HepG2 (cell line): ENCODE results near the gene CCR2. TPM values are rescaled to one million over a fixed set of nuclear protein-coding genes. Genes with fewer than 3 reads are reported as not detected.

Experiments
- ATAC-seq: fragments of 200-7000 bp; cut with Tn5 transposase; 3 replicates; pipeline ENCODE4 v1.9.1; 2020; ENCODE audit warnings: mild to moderate bottlenecking, moderate library complexity
- BruUV-seq: library from RNA; stranded (reverse); fragments of 400-500 nt; replicated peaks from 2 replicates; lab custom pipeline; 2021; lab: Mats Ljungman, UMichigan
- CTCF ChIA-PET: fragments of 300-600 bp; formaldehyde crosslinking; extraction: SDS; loops from one replicate; lab custom pipeline; 2021; ENCODE audit warnings: low total read pairs, inconsistent platforms, low intra/inter-chr PET ratio; lab: Yijun Ruan, JAX
- POLR2A ChIA-PET: fragments of 350-600 bp; sonication (Branson Sonifier 250); formaldehyde crosslinking; loops from one replicate; lab custom pipeline; 2020; ENCODE audit warnings: antibody characterized with exemption, inconsistent platforms; lab: Yijun Ruan, JAX
- DNase-seq: peaks from one replicate; pipeline ENCODE4 v3.0.0-alpha.2; 2015; ENCODE audit warnings: low spot score
- FAIRE-seq: peaks from 3 replicates; lab custom pipeline; 2011; peaks lifted over from hg19 to GRCh38; lab: Jason Lieb, UNC
- H2AFZ ChIP-seq: one replicate; pipeline ENCODE4 v1.6.1; 2011; ENCODE audit warnings: low read length, inconsistent platforms
- H3K27ac ChIP-seq: fragments of 300-600 bp; 3 replicates; pipeline ENCODE4 v1.8.0; 2011; ENCODE audit warnings: mixed run types, mild to moderate bottlenecking, mixed read lengths, low read length, inconsistent platforms; ENCODE audit not compliant: insufficient read depth; ENCODE audit errors: extremely low read length
- H3K27me3 ChIP-seq, 2 experiments: fragments of 200-600 bp in 1 of 2; 2 replicates in 1 of 2; 3 replicates in 1 of 2; pipeline versions ENCODE4 v1.6.0 to v1.8.0; 2011; ENCODE audit warnings: low read length in 2 of 2, mild to moderate bottlenecking in 2 of 2, moderate library complexity in 2 of 2, inconsistent platforms in 1 of 2; ENCODE audit not compliant: insufficient read depth in 2 of 2, control insufficient read depth in 1 of 2
- H3K36me3 ChIP-seq, 2 experiments: fragments of 200-600 bp in 1 of 2; replicated peaks in 1 of 2; 2 replicates in 1 of 2; 3 replicates in 1 of 2; pipeline versions ENCODE4 v1.5.1 to v1.8.0; 2011; ENCODE audit warnings: low read length in 2 of 2, inconsistent platforms in 1 of 2; ENCODE audit not compliant: insufficient read depth in 2 of 2, control insufficient read depth in 1 of 2
- H3K4me1 ChIP-seq: 2 replicates; pipeline ENCODE4 v1.5.1; 2012; ENCODE audit warnings: low read length, inconsistent platforms; ENCODE audit not compliant: insufficient read depth
- H3K4me2 ChIP-seq: 2 replicates; pipeline ENCODE4 v1.6.0; 2011; ENCODE audit warnings: low read depth, low read length, inconsistent platforms
- H3K4me3 ChIP-seq, 3 experiments: fragments of 200-600 bp in 1 of 3; sonication (generic), shearing (Covaris generic) in 1 of 3; replicated peaks in 1 of 3; 2 replicates each; pipeline ENCODE4 v1.5.1; 2011 to 2016; ENCODE audit warnings: low read length in 3 of 3, inconsistent platforms in 2 of 3, low read depth in 2 of 3, mild to moderate bottlenecking in 2 of 3, control low read depth in 1 of 3, mixed read lengths in 1 of 3; ENCODE audit not compliant: insufficient read depth in 1 of 3
- H3K79me2 ChIP-seq: one replicate; pipeline ENCODE4 v1.6.1; 2011; ENCODE audit warnings: low read length, inconsistent platforms; ENCODE audit not compliant: insufficient read depth
- H3K9ac ChIP-seq: 2 replicates; pipeline ENCODE4 v1.6.0; 2011; ENCODE audit warnings: mild to moderate bottlenecking, low read depth, low read length, inconsistent platforms; ENCODE audit not compliant: insufficient read depth
- H3K9me3 ChIP-seq: 2 replicates; pipeline ENCODE4 v1.5.1; 2012; ENCODE audit warnings: mild to moderate bottlenecking, low read length
- H4K20me1 ChIP-seq: 2 replicates; pipeline ENCODE4 v1.6.0; 2011; ENCODE audit warnings: inconsistent platforms, mild to moderate bottlenecking, low read length, moderate library complexity; ENCODE audit not compliant: insufficient read depth
- CAMTA2 ChIP-seq: sonication (generic); formaldehyde crosslinking; IDR thresholded peaks from 2 replicates; pipeline ENCODE4 v1.4.0; 2020; ENCODE audit warnings: mild to moderate bottlenecking, missing genetic modification reagents, borderline replicate concordance
- CREM ChIP-seq, 2 experiments: sonication (generic) in 1 of 2; formaldehyde crosslinking in 1 of 2; IDR thresholded peaks; 2 replicates each; pipeline versions ENCODE4 v1.4.0 to v1.6.1; 2016 to 2020; ENCODE audit warnings: antibody characterized with exemption in 1 of 2, mild to moderate bottlenecking in 1 of 2, missing genetic modification reagents in 1 of 2
- NFYC ChIP-seq: IDR thresholded peaks from 2 replicates; pipeline ENCODE4 v1.6.1; 2016; ENCODE audit warnings: missing genetic modification reagents, missing compliant biosample characterization
- SETDB1 ChIP-seq: sonication (generic); formaldehyde crosslinking; IDR thresholded peaks from 2 replicates; pipeline ENCODE4 v1.5.1; 2020; ENCODE audit warnings: missing genetic modification reagents, mild to moderate bottlenecking, borderline replicate concordance
- TOE1 ChIP-seq: sonication (generic); formaldehyde crosslinking; IDR thresholded peaks from 2 replicates; pipeline ENCODE4 v1.4.0; 2020; ENCODE audit warnings: mild to moderate bottlenecking, missing genetic modification reagents
- ZBTB42 ChIP-seq: sonication (generic); formaldehyde crosslinking; IDR thresholded peaks from 2 replicates; pipeline ENCODE4 v1.5.0; 2020; ENCODE audit warnings: mild to moderate bottlenecking, missing genetic modification reagents
- WGBS: methylation state at CpG from one replicate; pipeline ENCODE4 v1.1.6; 2017; ENCODE audit warnings: low lambda C conversion rate; 5-methylcytosine and 5-hydroxymethylcytosine counted together
- in situ Hi-C: cut with HindIII; loops from 2 replicates; pipeline ENCODE4 v1.10.0; 2017; ENCODE audit warnings: low pct_unique_long_range_greater_than_20kb; ENCODE audit not compliant: extremely low pct_ligation_motif_present
- intact Hi-C: fragments of 100-400 bp; cut with micrococcal nuclease; formaldehyde crosslinking; loops from one replicate; pipeline ENCODE4 v1.10.0; 2022; ENCODE audit not compliant: unreplicated experiment
- polyA plus RNA-seq, 8 experiments: library from polyadenylated mRNA; depleted of rRNA in 3 of 8; stranded (reverse) in 7 of 8; unstranded in 1 of 8; fragments of >200 nt; fragmentation: Illumina TruSeq in 4 of 8; extraction: Trizol in 4 of 8; gene quantifications; 2 replicates each; pipeline versions ENCODE4 v1.2.1 to v1.2.3, GENCODE V29; 2011 to 2016; ENCODE audit warnings: low read depth in 4 of 8, missing spikeins in 1 of 8, mixed read lengths in 1 of 8; ENCODE audit not compliant: insufficient read depth in 1 of 8
- total RNA-seq, 5 experiments: library from RNA; depleted of rRNA; stranded (reverse); fragments of >200 nt; fragmentation: Illumina TruSeq; extraction: Trizol; gene quantifications; 2 replicates each; pipeline ENCODE4 v1.2.3, GENCODE V29; 2016; ENCODE audit warnings: low read depth in 1 of 5
- TF ChIP-seq, protein P1 (sequence below), 2 experiments: IDR thresholded peaks; 2 replicates each; pipeline ENCODE4 v1.6.1; 2011 to 2012; ENCODE audit warnings: low read length in 2 of 2, borderline replicate concordance in 1 of 2, low read depth in 1 of 2, mild to moderate bottlenecking in 1 of 2, moderate library complexity in 1 of 2
- TF ChIP-seq, protein P2 (sequence below): sonication (generic); formaldehyde crosslinking; IDR thresholded peaks from 2 replicates; pipeline ENCODE4 v1.4.0; 2020; ENCODE audit warnings: missing genetic modification reagents

The CCR2 gene
- total and polyA plus RNA-seq, 2 of the 13 experiments (the other 11 are each of a cell fraction or from before 2014, with no cell fraction given), result not detected

DNA sequence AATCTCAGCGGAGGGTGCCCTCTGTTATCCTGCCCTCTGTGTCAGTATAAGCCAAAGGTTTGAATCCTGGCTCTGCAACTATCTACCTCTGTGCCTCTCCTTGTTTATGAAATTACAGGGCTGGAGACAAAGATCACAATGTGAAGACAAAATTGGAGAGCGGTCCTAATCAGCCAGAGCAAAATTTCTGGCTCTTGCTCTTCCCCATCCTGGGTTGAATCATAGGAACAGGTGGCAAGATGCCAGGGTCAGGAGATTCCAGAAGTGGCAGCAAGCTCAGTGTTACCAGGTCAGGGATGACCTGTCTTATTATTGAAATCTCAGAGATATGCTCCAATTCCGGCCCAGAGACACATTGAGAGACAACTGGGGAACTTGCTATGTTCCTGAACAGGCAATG lies 2.3 kb upstream of the CCR2 start (continued):
- no peak for TF ChIP-seq NFYC (CRISPR knock-in tag)
- TF ChIP-seq SETDB1 (CRISPR knock-in tag), result no peak
- no peak for TF ChIP-seq CAMTA2

DNA sequence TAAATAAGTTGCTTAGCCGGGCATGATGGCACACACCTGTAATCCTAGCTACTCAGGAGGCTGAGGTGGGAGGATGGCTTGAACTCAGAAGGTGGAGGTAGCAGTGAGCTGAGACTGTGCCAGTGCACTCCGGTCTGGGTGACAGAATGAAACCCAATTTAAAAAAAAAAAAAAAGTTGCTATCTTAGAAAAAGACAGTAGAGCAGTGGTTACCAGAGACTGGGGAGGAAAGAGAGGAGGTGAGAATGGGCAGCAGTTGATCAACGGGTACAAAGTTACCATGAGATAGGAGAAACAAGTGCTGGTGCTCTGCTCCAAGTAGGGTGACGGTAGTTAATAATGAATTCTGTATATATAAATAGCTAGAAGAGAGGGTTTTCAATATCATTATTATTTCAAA lies 821 bp upstream of the CCR2 start:
- Histone ChIP-seq H2AFZ (no peak overlapping the region), H3K27me3 (peaks cover 0 to 6% of the 10 kb centered on the region in 2 experiments; a peak in 2 of 5 replicates), H3K79me2 (no peaks in the 10 kb centered on the region), H3K4me3 (no peak overlapping the region), H3K4me1 (no peaks in the 10 kb centered on the region), H3K27ac (no peak overlapping the region), H3K9ac (no peak overlapping the region), H4K20me1 (no peaks in the 10 kb centered on the region), H3K4me2 (no peak overlapping the region), H3K9me3 (no peaks in the 10 kb centered on the region)
- POLR2A ChIA-PET, result no interaction called here
- intact Hi-C loops, result no loop called here
- ATAC-seq, result no peak
- FAIRE-seq, result no peak
- in situ Hi-C loops, result no loop called here
- no TSS peak for BruUV-seq
- CTCF ChIA-PET, result no interaction called here
- under 1% methylated on average over 4 of the region's 4 CpGs for WGBS
- TF ChIP-seq TOE1 (CRISPR knock-in tag) (no peak), ZBTB42 (CRISPR knock-in tag) (no peak)
- TF ChIP-seq, all 625 proteins: peak for 0
- no peaks in the 10 kb centered on the region for H3K36me3 ChIP-seq
- DNase-seq, result no peak

DNA sequence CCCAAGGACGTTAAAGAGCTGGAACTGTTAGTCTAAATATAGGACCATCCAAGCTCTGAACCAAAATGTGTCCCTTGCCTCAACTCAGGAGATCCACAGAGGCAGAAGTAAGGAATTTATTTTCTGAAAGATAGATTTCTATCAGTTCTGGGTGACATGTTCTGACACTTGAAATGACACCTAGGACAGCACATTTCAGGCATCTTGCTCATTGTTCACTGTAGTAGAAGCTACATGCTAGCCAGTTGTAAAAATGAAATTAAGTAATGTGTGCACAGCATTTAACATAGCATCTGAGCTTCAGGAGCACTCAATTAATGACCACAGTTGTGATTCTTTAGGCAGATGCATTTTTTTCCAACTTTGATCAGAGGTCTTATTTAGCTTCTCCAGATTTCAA lies 567 bp downstream of the CCR2 start:
- FAIRE-seq, result no peak
- POLR2A ChIA-PET, result no interaction called here
- intact Hi-C loops (no loop called here), in situ Hi-C loops (no loop called here)
- H3K4me1 ChIP-seq, result no peaks in the 10 kb centered on the region
- no peak overlapping the region for H3K9ac ChIP-seq
- no TSS peak for BruUV-seq
- no peak overlapping the region for H3K4me3 ChIP-seq
- CTCF ChIA-PET, result no interaction called here
- H3K4me2 ChIP-seq, result no peak overlapping the region
- 0% methylated on average over 1 of the region's 1 CpG for WGBS
- no peaks in the 10 kb centered on the region for H3K79me2 ChIP-seq
- H3K27ac ChIP-seq, result no peak overlapping the region
- H4K20me1 ChIP-seq, result no peaks in the 10 kb centered on the region
- H3K36me3 ChIP-seq, result no peaks in the 10 kb centered on the region
- DNase-seq, result no peak
- no peak for ATAC-seq
- no peak overlapping the region for H2AFZ ChIP-seq
- no peaks in the 10 kb centered on the region for H3K9me3 ChIP-seq
- peaks cover 0 to 9% of the 10 kb centered on the region in 2 experiments; a peak in 2 of 5 replicates for H3K27me3 ChIP-seq
- no peak for TF ChIP-seq CREM (IDR thresholded peaks at IDR 0.05)
- TF ChIP-seq CREM (CRISPR knock-in tag; IDR thresholded peaks at IDR 0.05), result no peak
- TF ChIP-seq, protein P1, sequence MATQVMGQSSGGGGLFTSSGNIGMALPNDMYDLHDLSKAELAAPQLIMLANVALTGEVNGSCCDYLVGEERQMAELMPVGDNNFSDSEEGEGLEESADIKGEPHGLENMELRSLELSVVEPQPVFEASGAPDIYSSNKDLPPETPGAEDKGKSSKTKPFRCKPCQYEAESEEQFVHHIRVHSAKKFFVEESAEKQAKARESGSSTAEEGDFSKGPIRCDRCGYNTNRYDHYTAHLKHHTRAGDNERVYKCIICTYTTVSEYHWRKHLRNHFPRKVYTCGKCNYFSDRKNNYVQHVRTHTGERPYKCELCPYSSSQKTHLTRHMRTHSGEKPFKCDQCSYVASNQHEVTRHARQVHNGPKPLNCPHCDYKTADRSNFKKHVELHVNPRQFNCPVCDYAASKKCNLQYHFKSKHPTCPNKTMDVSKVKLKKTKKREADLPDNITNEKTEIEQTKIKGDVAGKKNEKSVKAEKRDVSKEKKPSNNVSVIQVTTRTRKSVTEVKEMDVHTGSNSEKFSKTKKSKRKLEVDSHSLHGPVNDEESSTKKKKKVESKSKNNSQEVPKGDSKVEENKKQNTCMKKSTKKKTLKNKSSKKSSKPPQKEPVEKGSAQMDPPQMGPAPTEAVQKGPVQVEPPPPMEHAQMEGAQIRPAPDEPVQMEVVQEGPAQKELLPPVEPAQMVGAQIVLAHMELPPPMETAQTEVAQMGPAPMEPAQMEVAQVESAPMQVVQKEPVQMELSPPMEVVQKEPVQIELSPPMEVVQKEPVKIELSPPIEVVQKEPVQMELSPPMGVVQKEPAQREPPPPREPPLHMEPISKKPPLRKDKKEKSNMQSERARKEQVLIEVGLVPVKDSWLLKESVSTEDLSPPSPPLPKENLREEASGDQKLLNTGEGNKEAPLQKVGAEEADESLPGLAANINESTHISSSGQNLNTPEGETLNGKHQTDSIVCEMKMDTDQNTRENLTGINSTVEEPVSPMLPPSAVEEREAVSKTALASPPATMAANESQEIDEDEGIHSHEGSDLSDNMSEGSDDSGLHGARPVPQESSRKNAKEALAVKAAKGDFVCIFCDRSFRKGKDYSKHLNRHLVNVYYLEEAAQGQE (IDR thresholded peaks at IDR 0.05; ENCODE audit: borderline replicate concordance in 1 of 2, low read depth in 1 of 2, low read length in 2 of 2), result no peak
- TF ChIP-seq, protein P2, sequence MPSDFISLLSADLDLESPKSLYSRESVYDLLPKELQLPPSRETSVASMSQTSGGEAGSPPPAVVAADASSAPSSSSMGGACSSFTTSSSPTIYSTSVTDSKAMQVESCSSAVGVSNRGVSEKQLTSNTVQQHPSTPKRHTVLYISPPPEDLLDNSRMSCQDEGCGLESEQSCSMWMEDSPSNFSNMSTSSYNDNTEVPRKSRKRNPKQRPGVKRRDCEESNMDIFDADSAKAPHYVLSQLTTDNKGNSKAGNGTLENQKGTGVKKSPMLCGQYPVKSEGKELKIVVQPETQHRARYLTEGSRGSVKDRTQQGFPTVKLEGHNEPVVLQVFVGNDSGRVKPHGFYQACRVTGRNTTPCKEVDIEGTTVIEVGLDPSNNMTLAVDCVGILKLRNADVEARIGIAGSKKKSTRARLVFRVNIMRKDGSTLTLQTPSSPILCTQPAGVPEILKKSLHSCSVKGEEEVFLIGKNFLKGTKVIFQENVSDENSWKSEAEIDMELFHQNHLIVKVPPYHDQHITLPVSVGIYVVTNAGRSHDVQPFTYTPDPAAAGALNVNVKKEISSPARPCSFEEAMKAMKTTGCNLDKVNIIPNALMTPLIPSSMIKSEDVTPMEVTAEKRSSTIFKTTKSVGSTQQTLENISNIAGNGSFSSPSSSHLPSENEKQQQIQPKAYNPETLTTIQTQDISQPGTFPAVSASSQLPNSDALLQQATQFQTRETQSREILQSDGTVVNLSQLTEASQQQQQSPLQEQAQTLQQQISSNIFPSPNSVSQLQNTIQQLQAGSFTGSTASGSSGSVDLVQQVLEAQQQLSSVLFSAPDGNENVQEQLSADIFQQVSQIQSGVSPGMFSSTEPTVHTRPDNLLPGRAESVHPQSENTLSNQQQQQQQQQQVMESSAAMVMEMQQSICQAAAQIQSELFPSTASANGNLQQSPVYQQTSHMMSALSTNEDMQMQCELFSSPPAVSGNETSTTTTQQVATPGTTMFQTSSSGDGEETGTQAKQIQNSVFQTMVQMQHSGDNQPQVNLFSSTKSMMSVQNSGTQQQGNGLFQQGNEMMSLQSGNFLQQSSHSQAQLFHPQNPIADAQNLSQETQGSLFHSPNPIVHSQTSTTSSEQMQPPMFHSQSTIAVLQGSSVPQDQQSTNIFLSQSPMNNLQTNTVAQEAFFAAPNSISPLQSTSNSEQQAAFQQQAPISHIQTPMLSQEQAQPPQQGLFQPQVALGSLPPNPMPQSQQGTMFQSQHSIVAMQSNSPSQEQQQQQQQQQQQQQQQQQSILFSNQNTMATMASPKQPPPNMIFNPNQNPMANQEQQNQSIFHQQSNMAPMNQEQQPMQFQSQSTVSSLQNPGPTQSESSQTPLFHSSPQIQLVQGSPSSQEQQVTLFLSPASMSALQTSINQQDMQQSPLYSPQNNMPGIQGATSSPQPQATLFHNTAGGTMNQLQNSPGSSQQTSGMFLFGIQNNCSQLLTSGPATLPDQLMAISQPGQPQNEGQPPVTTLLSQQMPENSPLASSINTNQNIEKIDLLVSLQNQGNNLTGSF (CRISPR knock-in tag), result no peak
